HepG2 (cell line): ENCODE results near the gene POC1A. TPM values are rescaled to one million over a fixed set of nuclear protein-coding genes. Genes with fewer than 3 reads are reported as not detected.

Experiments used
- BCL6 ChIP-seq: IDR thresholded peaks from 2 replicates; pipeline ENCODE4 v1.6.1; 2016; ENCODE audit warnings: missing genetic modification reagents, missing compliant biosample characterization
- DBP ChIP-seq: sonication (generic); formaldehyde crosslinking; IDR thresholded peaks from 2 replicates; pipeline ENCODE4 v1.4.0; 2020; ENCODE audit warnings: missing genetic modification reagents; ENCODE audit errors: not compliant biosample characterization
- ELF4 ChIP-seq: sonication (generic); formaldehyde crosslinking; IDR thresholded peaks from 2 replicates; pipeline ENCODE4 v1.5.0; 2020; ENCODE audit warnings: missing genetic modification reagents, mild to moderate bottlenecking, moderate library complexity, borderline replicate concordance
- FOXC1 ChIP-seq: sonication (generic); formaldehyde crosslinking; IDR thresholded peaks from 2 replicates; pipeline ENCODE4 v1.8.0; 2022; ENCODE audit warnings: mild to moderate bottlenecking, missing genetic modification reagents, borderline replicate concordance
- HDAC2 ChIP-seq: sonication (generic); formaldehyde crosslinking; IDR thresholded peaks from 2 replicates; pipeline ENCODE4 v1.4.0; 2020; ENCODE audit warnings: missing genetic modification reagents
- HNF4G ChIP-seq, 2 experiments: sonication (generic) in 1 of 2; formaldehyde crosslinking in 1 of 2; IDR thresholded peaks; 2 replicates each; pipeline versions ENCODE4 v1.4.0 to v1.6.1; 2011 to 2020; ENCODE audit warnings: borderline replicate concordance in 2 of 2, low read depth in 2 of 2, mild to moderate bottlenecking in 2 of 2, low read length in 1 of 2, missing genetic modification reagents in 1 of 2, moderate library complexity in 1 of 2
- KLF16 ChIP-seq, 2 experiments: sonication (generic) in 1 of 2; formaldehyde crosslinking in 1 of 2; IDR thresholded peaks; 2 replicates each; pipeline versions ENCODE4 v1.6.1 to v1.8.0; 2016 to 2023; ENCODE audit warnings: missing genetic modification reagents in 2 of 2, missing compliant biosample characterization in 1 of 2
- MBD4 ChIP-seq: IDR thresholded peaks from 2 replicates; pipeline ENCODE4 v1.6.1; 2012; ENCODE audit warnings: low read length, inconsistent platforms, borderline replicate concordance
- RBM22 ChIP-seq: fragments of 200-400 bp; formaldehyde crosslinking; optimal IDR thresholded peaks from 2 replicates; pipeline ENCODE3; 2017; ENCODE audit warnings: mild to moderate bottlenecking, low read length, moderate library complexity
- SKI ChIP-seq: fragments of 450-650 bp; IDR thresholded peaks from one replicate; pipeline ENCODE4 v1.6.1; 2018; ENCODE audit warnings: mild to moderate bottlenecking; ENCODE audit not compliant: partially characterized antibody
- TCF7L2 ChIP-seq: IDR thresholded peaks from 2 replicates; pipeline ENCODE4 v1.6.1; 2011; ENCODE audit warnings: mild to moderate bottlenecking, low read depth, low read length, moderate library complexity
- THYN1 ChIP-seq: sonication (generic); formaldehyde crosslinking; IDR thresholded peaks from 2 replicates; pipeline ENCODE4 v1.8.1; 2023; ENCODE audit warnings: low read depth, mild to moderate bottlenecking, moderate library complexity, missing genetic modification reagents, borderline replicate concordance
- ZBTB42 ChIP-seq: sonication (generic); formaldehyde crosslinking; IDR thresholded peaks from 2 replicates; pipeline ENCODE4 v1.5.0; 2020; ENCODE audit warnings: mild to moderate bottlenecking, missing genetic modification reagents
- ZFP36 ChIP-seq: fragments of 150-350 bp; IDR thresholded peaks from 2 replicates; pipeline ENCODE4 v1.6.1; 2018; ENCODE audit warnings: borderline replicate concordance, low read length, low read depth; ENCODE audit not compliant: partially characterized antibody
- ZFP90 ChIP-seq: sonication (generic); formaldehyde crosslinking; IDR thresholded peaks from 2 replicates; pipeline ENCODE4 v1.8.0; 2022; ENCODE audit warnings: missing genetic modification reagents, mild to moderate bottlenecking, inconsistent platforms, borderline replicate concordance
- ZFYVE20 ChIP-seq: sonication (generic); formaldehyde crosslinking; IDR thresholded peaks from 2 replicates; pipeline ENCODE4 v1.8.0; 2023; ENCODE audit warnings: low read depth, mild to moderate bottlenecking, moderate library complexity, missing genetic modification reagents, borderline replicate concordance
- ZIK1 ChIP-seq: sonication (generic); formaldehyde crosslinking; IDR thresholded peaks from 2 replicates; pipeline ENCODE4 v1.5.0; 2020; ENCODE audit warnings: mild to moderate bottlenecking, low read depth, missing genetic modification reagents, borderline replicate concordance
- ZNF101 ChIP-seq: sonication (generic); formaldehyde crosslinking; IDR thresholded peaks from 2 replicates; pipeline ENCODE4 v1.4.0; 2020; ENCODE audit warnings: mild to moderate bottlenecking, low read depth, missing genetic modification reagents, borderline replicate concordance
- ZNF30 ChIP-seq: sonication (generic); formaldehyde crosslinking; IDR thresholded peaks from 2 replicates; pipeline ENCODE4 v1.5.0; 2020; ENCODE audit warnings: mild to moderate bottlenecking, missing genetic modification reagents
- ZNF33B ChIP-seq: sonication (generic); formaldehyde crosslinking; IDR thresholded peaks from 2 replicates; pipeline ENCODE4 v1.5.1; 2020; ENCODE audit warnings: mild to moderate bottlenecking, missing genetic modification reagents
- ZNF460 ChIP-seq: sonication (generic); formaldehyde crosslinking; IDR thresholded peaks from 2 replicates; pipeline ENCODE4 v1.5.1; 2020; ENCODE audit warnings: missing genetic modification reagents, mild to moderate bottlenecking, borderline replicate concordance
- ZNF574 ChIP-seq: sonication (generic); formaldehyde crosslinking; IDR thresholded peaks from 2 replicates; pipeline ENCODE4 v1.4.0; 2020; ENCODE audit warnings: missing genetic modification reagents
- ZNF615 ChIP-seq: sonication (generic); formaldehyde crosslinking; IDR thresholded peaks from 2 replicates; pipeline ENCODE4 v1.5.0; 2020; ENCODE audit warnings: mild to moderate bottlenecking, missing genetic modification reagents, borderline replicate concordance
- ZNF639 ChIP-seq: conservative IDR thresholded peaks from 2 replicates; pipeline ENCODE4 v1.6.1; 2018; ENCODE audit warnings: missing genetic modification reagents
- ZNF782 ChIP-seq: sonication (generic); formaldehyde crosslinking; IDR thresholded peaks from 2 replicates; pipeline ENCODE4 v1.4.0; 2020; ENCODE audit warnings: missing genetic modification reagents, mild to moderate bottlenecking, borderline replicate concordance
- polyA plus RNA-seq, 8 experiments: library from polyadenylated mRNA; depleted of rRNA in 3 of 8; stranded (reverse) in 7 of 8; unstranded in 1 of 8; fragments of >200 nt; fragmentation: Illumina TruSeq in 4 of 8; extraction: Trizol in 4 of 8; gene quantifications; 2 replicates each; pipeline versions ENCODE4 v1.2.1 to v1.2.3, GENCODE V29; 2011 to 2016; ENCODE audit warnings: low read depth in 4 of 8, missing spikeins in 1 of 8, mixed read lengths in 1 of 8; ENCODE audit not compliant: insufficient read depth in 1 of 8
- total RNA-seq, 5 experiments: library from RNA; depleted of rRNA; stranded (reverse); fragments of >200 nt; fragmentation: Illumina TruSeq; extraction: Trizol; gene quantifications; 2 replicates each; pipeline ENCODE4 v1.2.3, GENCODE V29; 2016; ENCODE audit warnings: low read depth in 1 of 5

Gene POC1A
- total and polyA plus RNA-seq, 2 of the 13 experiments (the other 11 are each of a cell fraction or from before 2014, with no cell fraction given) = 14.6 to 20.0 TPM

DNA sequence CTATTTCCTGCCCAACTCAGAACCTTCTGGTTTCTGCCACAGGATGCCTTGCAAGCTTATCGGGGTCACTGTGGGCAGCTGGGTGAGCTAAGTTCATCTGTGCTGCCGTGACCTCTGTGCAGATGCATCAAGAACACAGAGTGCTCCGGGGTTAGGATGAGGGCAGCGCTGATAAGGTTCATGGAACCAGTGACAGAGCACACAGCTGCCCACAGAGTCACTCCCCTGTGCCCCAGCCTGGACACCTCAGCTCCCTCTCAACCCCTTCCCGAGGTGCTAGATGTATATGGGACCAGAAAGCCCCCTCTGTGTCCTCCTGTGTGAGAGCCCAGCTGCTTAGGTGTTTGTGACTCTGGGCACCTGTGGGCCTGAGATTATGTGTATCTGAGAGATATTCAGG lies 28.0 kb upstream of the POC1A start (continued):
- TF ChIP-seq ZNF574 (peak; percentile 42; the same call in 1 of the 2 replicates), KLF16 (CRISPR knock-in tag; IDR thresholded peaks at IDR 0.05) (no peak), BCL6 (CRISPR knock-in tag) (0 out of 2 replicates have a peak, but pooled peaks have one; percentile 20), ZNF33B (CRISPR knock-in tag) (no peak), FOXC1 (CRISPR knock-in tag) (no peak), ZNF615 (CRISPR knock-in tag) (no peak), TCF7L2 (no peak), ZFP90 (CRISPR knock-in tag) (0 out of 2 replicates have a peak, but pooled peaks have one; percentile 45), ZBTB42 (no peak), DBP (CRISPR knock-in tag) (no peak), ZFP36 (no peak), ZIK1 (CRISPR knock-in tag) (no peak), ZNF460 (CRISPR knock-in tag) (no peak), ZFYVE20 (no peak), ZNF639 (CRISPR knock-in tag) (no peak), THYN1 (CRISPR knock-in tag) (no peak), ZNF782 (CRISPR knock-in tag) (0 out of 2 replicates have a peak, but pooled peaks have one; percentile 31), MBD4 (no peak), SKI (peak; percentile 17), HDAC2 (CRISPR knock-in tag) (peak; percentile 46; the same call in 1 of the 2 replicates), HNF4G (IDR thresholded peaks at IDR 0.05; ENCODE audit: borderline replicate concordance, low read depth, low read length) (peak; percentile 23; the same call in 1 of the 2 replicates), HNF4G (CRISPR knock-in tag; IDR thresholded peaks at IDR 0.05; ENCODE audit: borderline replicate concordance, low read depth) (no peak; the same call in 1 of the 2 replicates), RBM22 (no peak), ELF4 (CRISPR knock-in tag) (no peak), ZNF101 (CRISPR knock-in tag) (no peak), ZNF30 (CRISPR knock-in tag) (no peak)
